Fibroblast of mammary gland (primary cell): Measurements from ENCODE around the gene STAT5A.

Experiments used
- DNase-seq: peaks from one replicate; pipeline ENCODE4 v3.0.0-alpha.2; 2010; ENCODE audit warnings: low read depth
- H3K4me3 ChIP-seq: 2 replicates; pipeline ENCODE4 v1.5.1; 2011; ENCODE audit warnings: low read depth, mild to moderate bottlenecking, low read length, moderate library complexity; ENCODE audit not compliant: control insufficient read depth
- CTCF ChIP-seq: conservative IDR thresholded peaks from 2 replicates; pipeline ENCODE4 v1.5.1; 2011; ENCODE audit warnings: low read depth, low read length, inconsistent platforms; ENCODE audit not compliant: control insufficient read depth, insufficient read depth

The STAT5A gene

GRCh38 chr17:42247734-42248133 is 40.6 kb upstream of the STAT5A start:
- no peak overlapping the region for H3K4me3 ChIP-seq
- peak; percentile 82 for DNase-seq
- TF ChIP-seq CTCF = no peak

- DNase-seq = peak; percentile 94
- H3K4me3 ChIP-seq = peak overlapping the region; percentile 41
- no peak for TF ChIP-seq CTCF
Observed at GRCh38 chr17:42248351-42249179, 39.7 kb upstream of the STAT5A start.

GRCh38 chr17:42249681-42250446 is 38.4 kb upstream of the STAT5A start:
- TF ChIP-seq CTCF = no peak
- H3K4me3 ChIP-seq = no peak overlapping the region
- no peak for DNase-seq

GRCh38 chr17:42251115-42251514 is 37.2 kb upstream of the STAT5A start:
- H3K4me3 ChIP-seq = no peak overlapping the region
- peak; percentile 61 for TF ChIP-seq CTCF
- peak; percentile 63 for DNase-seq

GRCh38 chr17:42252597-42253550 is 35.4 kb upstream of the STAT5A start:
- TF ChIP-seq CTCF = no peak
- no peak overlapping the region for H3K4me3 ChIP-seq
- peak; percentile 35 for DNase-seq

- H3K4me3 ChIP-seq = no peak overlapping the region
- TF ChIP-seq CTCF = no peak
- peak; percentile 20 for DNase-seq
Observed at GRCh38 chr17:42253578-42253977, 34.7 kb upstream of the STAT5A start.
